ENCODE measurements around the gene UBE2R2.
A peak's percentile ranks its signal among the peaks of the same experiment; 100 is the strongest.
"Not testable (repeated sequence)": the region's sequence is repeated elsewhere in the genome, so short reads cannot be mapped to it uniquely, and the experiment has no call there.

The UBE2R2 gene

GRCh38 chr9:33816327-33817252 lies at the start of gene UBE2R2:
Gene UBE2R2, plus strand, starts transcription at chr9:33817160. Its CDS starts 598 bp downstream, at chr9:33817758.
- no peak for TF ChIP-seq CTCF (IDR thresholded peaks at IDR 0.05; ENCODE audit: low read depth, low read length, missing control alignments)
- peak; percentile 76 for DNase-seq (ENCODE audit: low read depth)
- H3K4me3 ChIP-seq (ENCODE audit: low read depth, low read length) = peak within 1 kb of the TSS; percentile 69

GRCh38 chr9:33770156-33770880 lies 46.6 kb upstream of the UBE2R2 start:
- DNase-seq (ENCODE audit: low read depth) = not testable (repeated sequence)

GRCh38 chr9:33773135-33773534 lies 43.8 kb upstream of the UBE2R2 start:
- not testable (repeated sequence) for DNase-seq (ENCODE audit: low read depth); H3K4me3 ChIP-seq (ENCODE audit: low read depth, low read length)

More at GRCh38 chr9:33770156-33770880, 46.6 kb upstream of the UBE2R2 start:
- H3K4me3 ChIP-seq (ENCODE audit: low read depth, low read length) = not testable (repeated sequence)

GRCh38 chr9:33774074-33774659 lies 42.8 kb upstream of the UBE2R2 start:
- not testable (repeated sequence) for DNase-seq (ENCODE audit: low read depth); H3K4me3 ChIP-seq (ENCODE audit: low read depth, low read length)

- TF ChIP-seq CTCF (IDR thresholded peaks at IDR 0.05; ENCODE audit: low read depth, low read length, missing control alignments) = no peak
- H3K4me3 ChIP-seq (ENCODE audit: low read depth, low read length) = no peak overlapping the region
- no peak for DNase-seq (ENCODE audit: low read depth)
Observed at GRCh38 chr9:33776578-33776977, 40.4 kb upstream of the UBE2R2 start.

GRCh38 chr9:33778700-33779351 lies 38.1 kb upstream of the UBE2R2 start:
- peak; percentile 87 for TF ChIP-seq CTCF (IDR thresholded peaks at IDR 0.05; ENCODE audit: low read depth, low read length, missing control alignments)
- no peak overlapping the region for H3K4me3 ChIP-seq (ENCODE audit: low read depth, low read length)
- peak; percentile 38 for DNase-seq (ENCODE audit: low read depth)

- no peak for DNase-seq (ENCODE audit: low read depth)
- no peak overlapping the region for H3K4me3 ChIP-seq (ENCODE audit: low read depth, low read length)
- TF ChIP-seq CTCF (IDR thresholded peaks at IDR 0.05; ENCODE audit: low read depth, low read length, missing control alignments) = no peak
Observed at GRCh38 chr9:33780276-33780675, 36.7 kb upstream of the UBE2R2 start.

GRCh38 chr9:33781736-33782135 lies 35.2 kb upstream of the UBE2R2 start:
- no peak overlapping the region for H3K4me3 ChIP-seq (ENCODE audit: low read depth, low read length)
- DNase-seq (ENCODE audit: low read depth) = no peak
- TF ChIP-seq CTCF (IDR thresholded peaks at IDR 0.05; ENCODE audit: low read depth, low read length, missing control alignments) = no peak

All from GM12864 (cell line).